Stomach (tissue), 4 donors: ENCODE measurements around the gene TMEM203.
A peak's percentile ranks its signal among the peaks of the same experiment; 100 is the strongest.

ENCODE experiments used
- POLR2A ChIP-seq, 4 donors: fragments of 450-650 bp; IDR thresholded peaks; one replicate each; pipeline ENCODE4 v1.6.1; 2016; ENCODE audit warnings: antibody characterized with exemption in 4 of 4, control low read depth in 2 of 4, mild to moderate bottlenecking in 1 of 4, moderate library complexity in 1 of 4
- TF ChIP-seq, protein P1 (sequence below), 7 experiments: fragments of 450-650 bp in 4 of 7; fragments of 200-600 bp in 3 of 7; sonication (generic) in 3 of 7; IDR thresholded peaks; one replicate each; pipeline ENCODE4 v1.5.1; 2016 to 2019; ENCODE audit warnings: antibody characterized with exemption in 7 of 7, control low read depth in 2 of 7, mild to moderate bottlenecking in 1 of 7

DNA sequence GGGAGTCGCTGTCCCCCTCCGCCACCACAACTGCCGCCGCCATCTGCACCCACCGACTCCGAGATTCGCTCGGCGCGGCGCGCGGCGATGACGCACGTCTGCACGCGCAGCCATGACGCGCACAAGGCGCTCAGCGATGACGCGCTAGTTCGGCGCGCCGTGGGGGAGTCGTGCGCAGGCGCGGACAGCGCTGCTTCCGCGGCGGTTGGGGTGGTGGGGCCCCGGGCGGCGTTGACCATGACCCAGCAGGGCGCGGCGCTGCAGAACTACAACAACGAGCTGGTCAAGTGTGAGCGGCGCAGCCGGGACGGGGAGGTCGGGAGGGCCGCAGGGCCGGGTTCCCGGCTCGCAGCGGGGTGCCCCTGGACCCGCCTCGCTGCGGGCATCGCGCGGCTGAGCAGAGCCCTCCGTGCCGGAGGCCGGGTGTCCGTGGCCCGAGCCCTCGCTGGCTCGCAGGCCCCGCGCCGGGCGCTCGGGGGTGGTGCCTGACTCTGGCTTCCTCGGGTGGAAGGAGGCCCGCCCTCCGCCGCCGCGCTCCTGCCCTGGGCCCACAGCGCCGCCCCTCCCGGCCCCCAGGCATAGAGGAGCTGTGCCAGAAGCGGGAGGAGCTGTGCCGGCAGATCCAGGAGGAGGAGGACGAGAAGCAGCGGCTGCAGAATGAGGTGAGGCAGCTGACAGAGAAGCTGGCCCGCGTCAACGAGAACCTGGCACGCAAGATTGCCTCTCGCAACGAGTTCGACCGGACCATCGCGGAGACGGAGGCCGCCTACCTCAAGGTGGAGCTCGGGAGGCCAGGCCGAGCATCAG is 16.8 kb downstream of the TMEM203 start, which contains the start of the genes ANAPC2 and SSNA1:
- TF ChIP-seq POLR2A (IDR thresholded peaks at IDR 0.05), result peak in 2 of 4 donors; percentile 56
- TF ChIP-seq, protein P1, sequence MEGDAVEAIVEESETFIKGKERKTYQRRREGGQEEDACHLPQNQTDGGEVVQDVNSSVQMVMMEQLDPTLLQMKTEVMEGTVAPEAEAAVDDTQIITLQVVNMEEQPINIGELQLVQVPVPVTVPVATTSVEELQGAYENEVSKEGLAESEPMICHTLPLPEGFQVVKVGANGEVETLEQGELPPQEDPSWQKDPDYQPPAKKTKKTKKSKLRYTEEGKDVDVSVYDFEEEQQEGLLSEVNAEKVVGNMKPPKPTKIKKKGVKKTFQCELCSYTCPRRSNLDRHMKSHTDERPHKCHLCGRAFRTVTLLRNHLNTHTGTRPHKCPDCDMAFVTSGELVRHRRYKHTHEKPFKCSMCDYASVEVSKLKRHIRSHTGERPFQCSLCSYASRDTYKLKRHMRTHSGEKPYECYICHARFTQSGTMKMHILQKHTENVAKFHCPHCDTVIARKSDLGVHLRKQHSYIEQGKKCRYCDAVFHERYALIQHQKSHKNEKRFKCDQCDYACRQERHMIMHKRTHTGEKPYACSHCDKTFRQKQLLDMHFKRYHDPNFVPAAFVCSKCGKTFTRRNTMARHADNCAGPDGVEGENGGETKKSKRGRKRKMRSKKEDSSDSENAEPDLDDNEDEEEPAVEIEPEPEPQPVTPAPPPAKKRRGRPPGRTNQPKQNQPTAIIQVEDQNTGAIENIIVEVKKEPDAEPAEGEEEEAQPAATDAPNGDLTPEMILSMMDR (IDR thresholded peaks at IDR 0.05), result peak in 3 of 7 experiments; percentile 6 to 48 (median 31)
